GM18858 (cell line): ENCODE data around the gene SCN4A.
"Not testable (repeated sequence)": the region's sequence is repeated elsewhere in the genome, so short reads cannot be mapped to it uniquely, and the experiment has no call there.

Experiments
- ATAC-seq: cut with Tn5 transposase; IDR thresholded peaks from one replicate; pipeline ENCODE4 v1.9.1; 2021; ENCODE audit not compliant: unreplicated experiment

SCN4A gene

DNA sequence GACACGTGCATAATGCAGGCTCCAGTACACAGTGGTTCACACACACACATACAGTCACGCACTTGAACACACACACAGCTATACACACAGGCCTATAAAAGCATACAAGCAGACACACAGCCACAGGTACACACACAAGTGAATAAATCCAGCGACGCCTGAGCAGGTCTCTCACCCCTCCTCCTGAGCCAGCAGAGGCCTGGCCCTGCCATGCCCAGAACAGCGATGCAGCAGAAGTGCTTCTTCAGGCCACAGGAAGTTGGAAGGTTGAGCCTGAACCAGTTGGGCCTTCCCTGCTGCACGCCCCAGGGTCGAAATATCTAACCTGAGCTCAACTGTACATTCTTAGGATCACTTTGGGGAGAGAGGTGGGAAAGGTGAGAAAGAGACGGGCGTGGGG lies 33.3 kb downstream of the SCN4A start:
- no peak for ATAC-seq

DNA sequence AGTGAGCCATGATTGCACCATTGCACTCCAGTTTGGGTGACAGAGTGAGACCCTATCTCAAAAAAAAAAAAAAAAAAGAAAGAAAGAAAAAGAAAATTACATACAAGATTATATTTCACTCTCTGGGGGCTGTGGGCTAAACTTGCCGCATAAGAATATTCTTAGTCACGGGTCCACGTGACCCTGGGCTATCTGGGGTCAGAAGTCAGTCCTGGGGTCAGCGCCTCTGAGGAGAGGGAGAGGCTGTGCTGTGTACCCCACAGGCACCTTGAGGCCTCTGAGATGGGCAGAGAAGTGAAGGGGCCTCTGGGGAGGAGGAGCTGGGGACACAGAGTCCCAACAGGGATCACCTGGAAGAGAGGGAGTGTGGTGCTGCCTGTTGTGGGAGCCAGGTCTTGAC lies 34.8 kb downstream of the SCN4A start:
- ATAC-seq = no peak

DNA sequence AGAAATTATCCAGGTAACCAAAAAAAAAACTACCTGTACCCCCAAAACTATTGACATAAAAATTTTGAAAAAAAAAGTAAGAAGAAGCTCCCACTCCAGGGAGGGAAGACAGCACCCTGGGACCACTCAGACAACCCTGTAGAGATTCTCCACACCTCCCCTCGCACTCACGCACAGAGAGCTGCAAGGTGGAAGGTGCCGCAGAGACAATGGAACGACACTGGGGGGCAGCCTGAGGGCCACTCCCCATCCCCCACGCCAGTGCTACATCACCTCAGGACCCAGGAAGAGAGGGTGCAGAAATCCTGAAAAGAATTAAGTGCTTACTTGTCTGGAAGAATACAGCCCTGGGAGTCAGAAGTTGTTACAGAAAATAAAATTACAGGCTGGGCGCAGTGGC lies 35.4 kb downstream of the SCN4A start:
- ATAC-seq = no peak

DNA sequence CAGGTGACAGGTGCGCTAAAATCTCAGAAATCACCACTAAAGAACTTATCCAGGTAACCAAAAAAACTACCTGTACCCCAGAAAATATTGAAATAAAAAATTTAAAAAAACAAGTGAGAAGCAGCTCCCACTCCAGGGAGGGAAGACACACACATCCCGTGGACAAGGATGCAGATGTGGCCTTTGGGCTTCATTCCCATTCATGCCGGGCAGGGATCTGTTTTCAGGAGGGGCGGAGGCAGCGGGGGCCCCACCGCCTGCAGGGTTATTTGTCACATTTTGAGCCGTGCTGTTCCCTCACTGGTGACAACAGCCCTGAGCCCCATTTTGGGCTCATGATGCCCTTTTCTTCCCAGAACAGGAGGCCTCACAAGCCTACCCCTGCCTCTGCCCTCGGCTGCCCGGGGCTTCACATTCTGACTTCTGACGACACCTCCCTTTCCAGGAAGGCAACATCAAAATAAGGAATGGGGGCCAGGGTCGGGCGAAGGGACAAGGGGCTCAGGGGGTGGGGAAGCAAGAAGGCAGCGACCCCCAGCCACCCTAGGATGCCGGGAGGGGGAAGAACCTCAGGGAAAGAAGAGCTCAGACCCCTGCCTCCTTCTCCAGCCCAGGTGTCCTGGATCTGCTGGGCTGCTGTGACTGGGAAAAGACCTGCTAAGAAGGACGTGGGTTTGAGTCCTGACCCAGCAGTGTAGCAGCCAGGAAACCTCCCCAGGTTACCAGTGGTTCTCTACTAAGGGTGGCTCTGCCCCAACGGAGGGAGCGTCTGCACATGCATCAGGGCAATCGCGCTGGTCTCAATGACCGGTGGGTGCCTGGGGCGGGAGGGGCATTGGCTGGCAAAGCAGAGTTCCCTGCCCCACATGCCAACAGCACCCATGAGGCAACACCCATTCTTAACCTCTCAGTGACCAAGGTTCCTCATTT lies 38.3 kb downstream of the SCN4A start:
- ATAC-seq = no peak

DNA sequence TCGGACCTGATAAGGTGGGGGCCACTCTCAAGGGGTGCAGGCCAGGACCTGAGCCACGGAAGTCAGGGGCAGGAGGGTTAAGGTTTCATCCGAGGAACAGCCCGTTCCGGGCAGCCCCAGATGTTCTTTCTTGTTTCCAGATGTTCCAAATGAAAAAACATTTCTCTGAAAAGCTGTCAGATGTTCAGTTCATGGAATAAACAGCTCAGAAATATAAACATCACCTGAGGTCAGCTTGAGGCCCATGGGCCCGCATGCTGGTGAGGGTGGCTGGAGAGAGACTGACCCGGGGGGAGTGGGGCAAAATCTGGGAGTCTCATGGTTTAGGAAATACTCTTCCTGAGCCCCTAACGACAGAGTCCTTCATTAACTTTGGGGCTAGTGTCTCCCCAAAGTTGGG lies 39.1 kb downstream of the SCN4A start:
- no peak for ATAC-seq

DNA sequence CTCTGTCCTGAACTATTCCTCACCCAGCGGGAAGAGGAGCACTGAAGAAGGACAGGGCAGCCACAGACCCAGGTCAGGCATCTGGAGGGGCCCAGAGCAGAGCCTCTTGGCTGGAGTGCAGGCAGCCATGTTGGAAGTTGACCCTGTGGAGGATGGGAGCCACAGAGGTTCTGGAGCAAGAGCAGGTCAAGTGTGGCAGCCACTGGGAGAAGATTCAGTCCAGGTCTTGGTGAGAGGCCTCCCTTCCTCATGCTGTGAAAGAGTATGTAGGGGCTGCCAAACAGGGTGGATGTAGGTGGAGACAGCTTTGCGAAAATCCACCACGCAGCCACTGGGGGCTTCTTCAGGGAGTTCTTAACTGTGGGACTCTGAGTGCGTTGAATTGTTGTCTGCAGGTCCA lies 40.0 kb downstream of the SCN4A start:
- no peak for ATAC-seq

DNA sequence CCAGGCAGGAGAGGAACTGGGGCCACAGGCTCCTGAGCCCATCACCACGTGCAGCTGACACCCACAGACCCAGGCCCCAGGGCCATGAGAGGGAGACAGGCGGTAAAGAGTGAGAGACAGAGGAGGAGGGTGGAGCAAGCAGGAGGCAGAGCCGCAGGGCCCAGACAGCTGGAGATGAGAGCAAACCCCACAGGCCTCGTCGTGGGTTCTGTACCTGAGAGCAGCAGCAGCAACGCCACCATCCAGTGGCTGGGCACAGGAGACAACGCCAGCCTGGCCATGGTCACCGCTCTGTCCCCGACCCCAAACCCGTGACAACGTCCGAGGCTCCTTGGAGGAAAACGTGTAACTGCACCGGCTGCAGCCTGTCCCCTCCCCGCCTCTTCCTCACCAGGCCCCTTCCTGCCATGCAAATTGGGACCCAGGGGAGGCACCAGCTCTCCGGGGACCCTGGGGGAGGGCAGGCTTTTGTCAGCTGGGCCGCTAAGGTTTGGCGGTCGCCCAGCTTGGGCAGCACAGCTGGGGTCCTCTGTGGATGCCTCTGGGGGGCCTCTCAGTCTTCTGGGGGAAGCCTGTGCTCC lies 40.6 kb downstream of the SCN4A start, which contains the start of gene CD79B:
Gene CD79B (minus strand): TSS at position 351 of the 581 bp plus-strand sequence. CDS start 70 bp downstream, at position 281.
- ATAC-seq = no peak

DNA sequence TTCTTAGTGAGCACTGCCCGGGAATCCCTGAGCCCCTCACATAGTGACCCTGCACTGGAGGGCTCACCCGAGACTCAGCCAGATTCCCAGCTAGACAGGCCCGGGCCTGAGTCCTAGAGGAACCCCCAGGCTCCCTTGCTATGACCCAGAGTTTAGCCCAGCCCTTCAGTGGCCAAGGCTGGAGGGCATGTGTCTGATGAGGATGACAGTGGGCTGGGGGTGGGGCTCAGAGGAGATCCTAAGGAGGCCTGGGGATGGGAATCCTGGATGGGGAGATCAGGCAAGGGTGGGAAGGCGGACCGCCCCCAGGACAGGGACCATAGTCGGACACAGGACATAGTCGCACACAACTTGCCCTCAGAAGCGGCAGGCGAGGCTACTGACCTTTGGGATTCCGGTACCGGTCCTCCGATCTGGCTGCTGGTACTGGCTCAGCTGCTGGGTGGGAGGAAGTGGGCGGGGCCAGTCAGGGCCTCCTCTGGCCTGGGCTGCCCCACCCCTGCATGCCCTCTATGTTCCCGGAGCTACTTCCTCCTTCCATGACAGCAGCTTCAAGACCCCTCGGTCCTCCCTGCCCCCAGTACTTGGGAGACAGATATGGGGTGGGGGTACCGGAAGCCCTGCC lies 41.7 kb downstream of the SCN4A start:
- no peak for ATAC-seq

DNA sequence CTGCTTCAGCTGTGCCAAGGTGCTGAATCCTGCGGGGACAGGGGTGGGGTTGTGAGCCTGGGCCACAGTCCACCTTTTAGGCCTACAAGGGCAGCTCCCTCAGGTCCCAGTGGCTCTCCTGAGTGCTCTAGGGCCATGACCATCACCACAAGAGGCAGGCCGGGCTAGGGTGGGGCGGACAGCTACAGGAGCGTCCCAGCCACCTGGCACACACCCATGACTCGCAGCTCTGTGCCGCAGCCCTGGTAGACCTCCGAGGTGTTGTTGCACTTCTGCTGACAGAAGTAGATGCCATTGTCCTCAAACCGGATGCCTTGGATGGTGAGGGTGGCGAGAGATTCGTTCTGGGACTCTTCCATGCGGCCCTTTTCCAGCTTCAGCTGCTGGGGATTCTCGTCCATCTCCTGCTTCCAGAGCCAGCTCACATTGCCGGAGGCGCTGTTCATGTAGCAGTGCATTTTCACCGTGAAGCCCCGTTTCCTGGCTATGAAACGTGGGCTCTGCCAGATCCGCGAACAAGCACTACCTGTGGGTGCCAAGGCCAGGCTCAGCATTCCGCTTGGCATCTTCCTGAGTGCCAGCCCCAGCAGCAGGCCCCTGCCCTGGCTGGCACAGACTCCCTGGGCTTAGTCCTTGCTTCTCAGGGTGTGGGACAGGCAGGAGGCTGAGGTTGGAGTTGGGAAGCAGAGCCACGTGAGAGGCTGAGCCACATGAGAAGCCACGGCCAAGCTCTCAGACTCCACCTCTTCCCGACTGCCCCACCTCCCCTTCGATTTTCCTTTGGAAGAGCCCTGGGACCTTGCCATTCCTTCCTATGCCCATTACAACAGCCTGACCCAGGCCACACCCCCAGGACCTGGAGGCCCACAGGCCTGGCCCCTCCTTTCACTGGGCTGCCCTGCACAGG lies 42.6 kb downstream of the SCN4A start:
- no peak for ATAC-seq

DNA sequence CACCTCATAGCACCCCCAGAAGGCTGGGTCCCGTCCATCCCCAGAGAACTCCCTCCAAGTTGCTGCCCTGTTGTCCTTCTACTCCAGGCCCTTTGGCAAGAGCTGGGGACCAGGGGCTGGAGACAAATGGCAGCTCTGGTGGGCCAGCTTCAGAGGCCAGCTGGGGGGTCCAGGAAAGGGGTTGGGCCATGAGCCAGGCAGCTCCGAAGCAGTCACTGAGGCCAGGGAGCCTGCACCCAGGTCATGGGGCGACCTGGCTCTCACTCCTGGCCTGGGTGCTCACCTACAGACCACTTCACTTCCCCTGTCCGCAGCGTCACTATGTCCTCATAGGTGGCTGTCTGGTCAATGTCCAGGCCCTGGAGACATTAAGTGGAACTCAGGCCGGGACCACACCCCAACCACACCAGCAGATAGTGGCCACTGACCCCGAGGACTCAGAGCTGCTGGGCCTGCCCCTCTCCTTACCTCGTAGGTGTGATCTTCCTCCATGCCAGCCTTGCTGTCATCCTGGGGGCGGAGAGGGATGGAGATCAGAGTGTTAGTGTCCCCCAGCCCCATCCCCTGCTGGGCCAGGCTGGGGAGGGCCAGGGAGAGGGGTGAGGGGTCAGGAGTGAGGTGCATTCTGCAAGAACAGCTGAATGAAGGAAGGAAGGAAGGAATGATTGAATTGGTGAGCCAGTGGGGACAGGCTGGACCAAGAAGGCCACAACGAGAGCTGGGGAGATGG lies 43.6 kb downstream of the SCN4A start:
- ATAC-seq = no peak

DNA sequence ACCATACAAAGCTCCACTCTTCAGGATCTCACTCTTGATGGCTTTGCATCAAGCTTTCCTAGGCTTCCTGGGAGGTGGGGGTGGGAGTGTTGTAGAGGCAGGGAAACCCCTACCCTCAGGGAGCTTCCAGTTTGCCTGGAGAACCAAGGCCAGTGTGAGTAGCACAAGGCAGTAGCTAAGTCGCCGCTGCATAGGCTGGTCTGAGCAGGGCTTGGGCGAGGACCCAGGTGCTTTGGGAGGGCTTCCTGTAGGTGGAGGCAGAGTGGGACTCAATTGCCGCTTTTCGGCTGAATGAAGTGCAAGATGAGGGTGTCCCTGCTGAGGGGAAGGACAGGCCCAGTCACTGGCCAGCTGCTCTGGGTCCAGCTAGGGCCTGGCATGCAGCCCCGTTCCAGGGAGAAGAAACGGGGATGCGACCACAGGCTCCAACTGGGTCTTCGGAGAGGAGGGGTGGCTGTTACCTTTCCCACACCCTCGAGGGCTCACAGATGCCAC lies 44.5 kb downstream of the SCN4A start:
- ATAC-seq = no peak

DNA sequence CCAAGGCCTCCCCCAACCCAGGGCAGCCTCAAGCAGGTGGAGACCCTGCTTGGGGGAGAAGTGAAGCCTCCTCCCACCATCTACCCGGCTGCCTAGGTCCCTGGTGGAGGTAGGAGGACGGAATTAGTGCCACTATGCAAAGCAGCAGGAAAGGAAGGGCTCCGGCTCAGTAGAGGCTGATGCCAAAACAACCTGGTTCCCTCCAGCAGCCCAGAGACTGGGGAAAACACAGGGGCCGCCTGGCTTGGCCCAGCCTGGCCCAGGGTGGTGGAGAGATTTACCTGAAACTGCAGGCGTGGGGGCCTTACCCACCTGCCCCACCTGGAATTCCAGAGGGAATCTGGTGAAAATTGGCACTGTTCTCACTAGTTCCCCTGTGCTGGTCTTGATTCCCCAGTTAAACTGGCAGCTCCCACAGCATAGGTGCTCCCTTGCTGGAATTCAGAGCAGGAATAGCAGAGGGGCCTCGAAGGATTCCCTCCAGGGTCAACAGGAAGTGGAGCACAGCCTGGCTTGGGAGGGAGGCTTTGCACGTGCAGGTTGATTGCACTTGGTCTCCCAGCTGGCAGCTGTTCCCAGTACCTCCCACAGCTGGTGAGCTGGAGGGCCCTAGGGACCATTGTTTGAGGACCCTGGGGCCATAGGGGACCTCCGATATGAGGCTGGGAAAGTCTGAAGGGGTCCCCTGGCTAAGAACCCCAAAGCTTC lies 45.1 kb downstream of the SCN4A start:
- no peak for ATAC-seq

DNA sequence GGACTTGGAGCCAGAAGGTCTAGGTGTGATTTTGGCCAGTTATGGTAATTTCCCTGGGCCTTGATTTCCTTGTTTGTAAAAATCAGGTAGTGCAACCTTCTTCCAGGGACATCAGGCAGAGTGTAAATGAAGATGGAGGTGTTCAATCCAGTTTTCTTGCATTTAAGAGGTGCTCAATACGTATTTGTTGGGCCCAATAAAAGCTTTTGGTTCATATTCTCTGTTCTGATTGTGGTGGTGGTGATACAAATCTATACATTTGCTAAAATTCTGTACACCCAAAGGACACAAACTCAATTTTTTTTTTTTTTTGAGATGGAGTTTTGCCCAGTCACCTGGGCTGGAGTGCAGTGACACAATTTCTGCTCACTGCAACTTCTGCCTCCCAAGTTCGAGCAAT lies 46.6 kb downstream of the SCN4A start:
- ATAC-seq = no peak

DNA sequence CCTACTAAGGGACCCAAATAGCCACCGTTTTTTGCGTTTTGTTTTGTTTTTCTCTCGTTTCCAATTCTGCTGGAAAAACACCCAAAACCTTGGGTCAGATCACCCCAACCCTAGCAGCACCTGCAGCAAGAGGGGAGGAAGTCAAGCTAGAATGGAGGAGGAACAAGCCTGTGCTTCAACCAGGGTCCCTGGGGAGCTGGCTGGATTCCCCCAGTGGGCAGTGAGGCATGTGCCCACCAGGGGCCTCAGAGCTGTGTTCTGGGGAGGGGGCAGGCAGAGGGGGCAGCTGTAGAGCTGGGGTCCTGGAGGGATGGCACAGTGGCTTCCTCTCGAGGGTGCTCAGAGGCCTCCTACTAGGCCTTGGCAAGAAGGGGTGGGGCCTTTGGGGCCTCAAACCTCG lies 47.1 kb downstream of the SCN4A start:
- ATAC-seq = no peak

DNA sequence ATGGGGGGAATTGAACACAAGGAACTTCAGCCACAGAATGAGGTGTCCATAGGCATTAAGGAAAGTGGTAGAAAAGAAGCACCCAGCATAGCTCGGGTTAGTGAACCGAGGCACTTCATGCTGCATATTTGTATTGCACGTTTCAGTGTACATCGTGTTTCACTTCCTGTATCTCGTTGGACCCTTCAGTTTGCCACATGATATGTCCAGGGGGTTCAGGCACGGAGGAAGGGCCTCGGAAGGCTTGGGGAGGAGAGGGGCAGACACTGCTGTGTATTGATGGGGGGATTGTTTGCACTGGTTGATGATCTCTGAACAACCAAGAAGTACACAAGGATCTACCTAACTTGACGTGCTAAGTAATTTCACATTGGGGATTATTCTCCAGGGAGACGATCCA lies 50.3 kb downstream of the SCN4A start:
- not testable (repeated sequence) for ATAC-seq

DNA sequence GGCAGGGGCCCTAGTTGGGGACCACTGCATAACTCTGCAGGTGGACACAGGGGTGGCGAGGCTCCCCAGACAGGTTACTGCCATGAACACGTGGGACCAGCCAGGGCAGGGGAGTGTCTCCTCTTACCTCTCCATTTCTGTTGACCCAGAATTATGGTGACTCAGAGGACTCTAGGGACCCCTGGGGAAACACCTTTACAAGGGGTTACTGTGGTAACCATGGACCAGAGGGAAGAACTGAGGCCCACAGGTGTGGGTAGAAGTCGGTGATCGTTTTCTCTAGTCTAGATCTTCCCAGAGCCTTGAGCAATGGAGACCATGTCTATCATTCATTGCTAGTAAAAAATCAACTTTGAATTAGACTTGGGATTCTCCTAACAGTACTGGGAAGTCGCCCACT lies 51.9 kb downstream of the SCN4A start:
- ATAC-seq = not testable (repeated sequence)

DNA sequence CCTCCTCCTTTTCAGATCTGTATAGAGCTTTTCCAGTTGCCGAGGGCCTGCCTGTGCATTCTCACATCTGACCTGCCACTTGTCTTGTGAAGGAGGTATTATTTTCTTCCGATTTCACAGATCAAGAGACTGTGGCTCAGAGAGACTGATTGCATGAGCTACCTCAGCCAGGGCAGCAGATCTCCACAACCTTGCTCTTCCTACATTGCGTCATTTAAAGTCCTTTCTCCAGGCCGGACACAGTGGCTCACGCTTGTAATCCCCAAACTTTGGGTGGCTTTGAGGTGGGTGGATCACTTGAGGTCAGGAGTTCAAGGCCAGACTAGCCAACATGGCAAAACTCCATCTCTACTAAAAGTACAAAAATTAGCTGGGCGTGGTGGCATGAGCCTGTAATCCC lies 52.7 kb downstream of the SCN4A start:
- not testable (repeated sequence) for ATAC-seq

DNA sequence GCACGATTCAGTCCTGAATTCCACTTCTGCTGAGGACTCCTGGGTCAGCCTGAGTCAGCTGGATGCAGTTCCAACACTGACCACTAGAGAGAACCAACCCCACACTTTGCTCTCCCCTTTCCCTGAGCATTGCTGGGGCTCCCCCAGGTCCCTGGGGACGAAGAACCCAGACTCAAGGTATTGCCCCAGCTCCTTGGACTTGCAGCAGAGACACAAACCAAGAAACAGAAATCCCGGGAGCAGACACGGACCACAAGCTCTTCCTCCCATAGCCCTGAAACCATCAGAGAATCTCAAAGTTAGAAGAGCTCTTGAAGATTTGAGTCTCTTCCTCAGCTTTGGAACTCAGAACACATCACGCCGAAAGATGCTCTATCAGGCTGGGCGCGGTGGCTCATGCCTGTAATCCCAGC lies 53.4 kb downstream of the SCN4A start:
- peak; percentile 65 for ATAC-seq

DNA sequence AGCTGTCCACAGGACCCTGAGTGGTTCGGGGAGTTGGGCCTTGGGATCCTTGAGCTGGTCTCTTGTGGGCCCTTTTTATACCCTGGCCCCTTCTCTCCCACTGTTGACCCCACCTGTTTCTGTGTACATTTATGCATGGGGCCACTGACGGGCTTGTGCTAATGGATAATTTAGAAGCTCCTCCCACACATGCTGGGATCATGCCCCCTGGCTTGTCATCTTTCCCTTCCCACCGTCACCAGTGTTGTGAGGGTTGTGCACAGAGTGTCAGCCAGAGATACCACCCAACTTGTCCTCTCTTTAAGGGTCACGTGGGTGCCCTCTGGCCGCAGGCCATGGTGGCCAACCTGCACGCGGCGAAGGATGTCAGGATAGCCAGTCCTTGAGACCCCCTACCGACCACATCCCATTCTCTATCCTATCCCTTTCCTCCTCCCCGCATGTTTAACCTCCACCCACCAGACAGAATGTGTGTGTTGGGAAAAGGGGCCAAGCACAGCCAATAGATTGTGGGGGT lies 53.9 kb downstream of the SCN4A start, which contains the start of gene GH1:
Gene GH1 (minus strand): TSS at position 51 of the 517 bp plus-strand sequence. CDS start 63 bp downstream, outside the sequence.
- ATAC-seq = not testable (repeated sequence)
